ENCODE results near the gene MYLK.
"Not testable (repeated sequence)": the region's sequence is repeated elsewhere in the genome, so short reads cannot be mapped to it uniquely, and the experiment has no call there.

The MYLK gene

DNA sequence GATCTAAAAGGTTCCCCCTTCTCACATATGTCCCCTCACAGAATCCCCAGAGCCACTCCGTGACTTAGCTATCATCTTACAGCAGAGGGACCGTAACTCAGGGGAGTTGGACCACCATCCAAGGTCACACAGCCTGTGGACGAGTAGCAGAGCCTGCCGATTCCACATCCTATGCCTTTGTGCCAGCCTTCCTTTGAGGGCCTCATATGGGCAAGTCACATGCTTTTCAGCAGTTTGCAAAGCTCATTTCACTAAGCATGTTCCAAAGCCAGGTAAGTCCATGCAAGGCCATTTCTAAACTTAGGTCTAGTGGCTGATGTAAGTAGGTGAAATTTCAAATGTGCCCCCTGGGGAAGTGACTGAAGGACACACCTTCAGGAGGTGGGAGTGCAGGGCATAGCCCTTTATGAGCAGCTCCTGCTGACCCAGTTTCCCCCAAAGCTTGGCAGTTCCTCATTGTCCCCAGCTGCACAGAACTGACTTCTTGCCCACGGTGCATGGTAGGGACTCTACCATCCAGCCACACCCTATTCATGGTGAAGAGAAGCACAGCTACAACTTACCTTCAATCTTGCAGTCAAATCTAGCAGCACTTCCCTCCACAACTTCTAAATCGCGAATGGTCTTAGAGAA lies 265.9 kb downstream of the MYLK start:
- Histone ChIP-seq H3K4me3 (replicated peaks; ENCODE audit: insufficient read depth, low read length) (no peak overlapping the region), H3K27me3 (ENCODE audit: insufficient read depth, poor library complexity, severe bottlenecking) (no peaks in the 10 kb centered on the region), H3K27ac (replicated peaks) (peak overlapping the region; percentile 52)
- peak; percentile 24 to 61 for DNase-seq (ENCODE audit: low read depth in 1 of 2, low spot score in 1 of 2)
- peak; percentile 69 for TF ChIP-seq SPI1 (IDR thresholded peaks at IDR 0.05; ENCODE audit: borderline replicate concordance, low read depth)
- TF ChIP-seq, protein P1, sequence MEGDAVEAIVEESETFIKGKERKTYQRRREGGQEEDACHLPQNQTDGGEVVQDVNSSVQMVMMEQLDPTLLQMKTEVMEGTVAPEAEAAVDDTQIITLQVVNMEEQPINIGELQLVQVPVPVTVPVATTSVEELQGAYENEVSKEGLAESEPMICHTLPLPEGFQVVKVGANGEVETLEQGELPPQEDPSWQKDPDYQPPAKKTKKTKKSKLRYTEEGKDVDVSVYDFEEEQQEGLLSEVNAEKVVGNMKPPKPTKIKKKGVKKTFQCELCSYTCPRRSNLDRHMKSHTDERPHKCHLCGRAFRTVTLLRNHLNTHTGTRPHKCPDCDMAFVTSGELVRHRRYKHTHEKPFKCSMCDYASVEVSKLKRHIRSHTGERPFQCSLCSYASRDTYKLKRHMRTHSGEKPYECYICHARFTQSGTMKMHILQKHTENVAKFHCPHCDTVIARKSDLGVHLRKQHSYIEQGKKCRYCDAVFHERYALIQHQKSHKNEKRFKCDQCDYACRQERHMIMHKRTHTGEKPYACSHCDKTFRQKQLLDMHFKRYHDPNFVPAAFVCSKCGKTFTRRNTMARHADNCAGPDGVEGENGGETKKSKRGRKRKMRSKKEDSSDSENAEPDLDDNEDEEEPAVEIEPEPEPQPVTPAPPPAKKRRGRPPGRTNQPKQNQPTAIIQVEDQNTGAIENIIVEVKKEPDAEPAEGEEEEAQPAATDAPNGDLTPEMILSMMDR (IDR thresholded peaks at IDR 0.05; ENCODE audit: insufficient read depth, low read length), result no peak

- no peak for DNase-seq (ENCODE audit: low read depth in 1 of 2, low spot score in 1 of 2)
- TF ChIP-seq, protein P1 (IDR thresholded peaks at IDR 0.05; ENCODE audit: insufficient read depth, low read length), result no peak
- TF ChIP-seq REST (IDR thresholded peaks at IDR 0.05; ENCODE audit: insufficient replicate concordance, low read depth) (no peak), GABPA (IDR thresholded peaks at IDR 0.05; ENCODE audit: low read depth) (no peak), SPI1 (IDR thresholded peaks at IDR 0.05; ENCODE audit: borderline replicate concordance, low read depth) (no peak), POLR2AphosphoS5 (IDR thresholded peaks at IDR 0.05; ENCODE audit: low read depth) (no peak)
- Histone ChIP-seq H3K4me3 (replicated peaks; ENCODE audit: insufficient read depth, low read length) (no peak overlapping the region), H3K27me3 (ENCODE audit: insufficient read depth, poor library complexity, severe bottlenecking) (no peaks in the 10 kb centered on the region), H3K27ac (replicated peaks) (no peak overlapping the region)
These were observed 267.5 kb downstream of the MYLK start for GRCh38 chr3:123616593-123616992.

GRCh38 chr3:123613543-123613942 lies 270.6 kb downstream of the MYLK start:
- H3K4me3 ChIP-seq (replicated peaks; ENCODE audit: insufficient read depth, low read length), result no peak overlapping the region
- H3K27me3 ChIP-seq (ENCODE audit: insufficient read depth, poor library complexity, severe bottlenecking), result no peaks in the 10 kb centered on the region
- no peak overlapping the region for H3K27ac ChIP-seq (replicated peaks)
- no peak for DNase-seq (ENCODE audit: low read depth in 1 of 2, low spot score in 1 of 2)
- TF ChIP-seq SPI1 (IDR thresholded peaks at IDR 0.05; ENCODE audit: borderline replicate concordance, low read depth) (no peak), REST (IDR thresholded peaks at IDR 0.05; ENCODE audit: insufficient replicate concordance, low read depth) (no peak), GABPA (IDR thresholded peaks at IDR 0.05; ENCODE audit: low read depth) (no peak)

- DNase-seq (ENCODE audit: low read depth in 1 of 2, low spot score in 1 of 2); H3K27ac ChIP-seq (replicated peaks); H3K27me3 ChIP-seq (ENCODE audit: insufficient read depth, poor library complexity, severe bottlenecking); H3K4me3 ChIP-seq (replicated peaks; ENCODE audit: insufficient read depth, low read length): not testable (repeated sequence)
These were observed 272.5 kb downstream of the MYLK start for GRCh38 chr3:123611674-123612073.

GRCh38 chr3:123611082-123611481 lies 273.1 kb downstream of the MYLK start:
- TF ChIP-seq GABPA (IDR thresholded peaks at IDR 0.05; ENCODE audit: low read depth), result no peak
- TF ChIP-seq, protein P1 (IDR thresholded peaks at IDR 0.05; ENCODE audit: insufficient read depth, low read length), result no peak
- TF ChIP-seq SPI1 (IDR thresholded peaks at IDR 0.05; ENCODE audit: borderline replicate concordance, low read depth), result no peak
- TF ChIP-seq REST (IDR thresholded peaks at IDR 0.05; ENCODE audit: insufficient replicate concordance, low read depth), result no peak
- TF ChIP-seq POLR2AphosphoS5 (IDR thresholded peaks at IDR 0.05; ENCODE audit: low read depth), result no peak
- no peak overlapping the region for H3K27ac ChIP-seq (replicated peaks)
- H3K4me3 ChIP-seq (replicated peaks; ENCODE audit: insufficient read depth, low read length), result no peak overlapping the region
- H3K27me3 ChIP-seq (ENCODE audit: insufficient read depth, poor library complexity, severe bottlenecking), result no peaks in the 10 kb centered on the region
- no peak for DNase-seq (ENCODE audit: low read depth in 1 of 2, low spot score in 1 of 2)

All from HL-60 (cell line).